Trophoblast cell (in vitro differentiated cells and primary cell): Measurements from ENCODE around the gene FAM3C.
"Not testable (repeated sequence)": the region's sequence is repeated elsewhere in the genome, so short reads cannot be mapped to it uniquely, and the experiment has no call there.

Source experiments
- DNase-seq, 2 donors: peaks; one replicate each; pipeline ENCODE4 v3.0.0-alpha.2; 2016
- H2AFZ ChIP-seq: 2 replicates; pipeline ENCODE4 v1.6.1; 2013; ENCODE audit warnings: low read length, moderate library complexity, mild to moderate bottlenecking; ENCODE audit not compliant: insufficient read depth, poor library complexity
- H2AK5ac ChIP-seq: 2 replicates; pipeline ENCODE4 v1.6.1; 2013; ENCODE audit warnings: mild to moderate bottlenecking, low read length
- H2BK120ac ChIP-seq: 2 replicates; pipeline ENCODE4 v1.6.1; 2013; ENCODE audit warnings: low read length, mild to moderate bottlenecking, moderate library complexity; ENCODE audit not compliant: insufficient read depth, poor library complexity
- H2BK12ac ChIP-seq: 2 replicates; pipeline ENCODE4 v1.6.1; 2013; ENCODE audit warnings: mild to moderate bottlenecking, low read length, moderate library complexity
- H2BK5ac ChIP-seq: 2 replicates; pipeline ENCODE4 v1.6.1; 2013; ENCODE audit warnings: low read length, low read depth, moderate library complexity, mild to moderate bottlenecking; ENCODE audit not compliant: poor library complexity
- H3K14ac ChIP-seq: 2 replicates; pipeline ENCODE4 v1.6.1; 2013; ENCODE audit warnings: mild to moderate bottlenecking, low read length
- H3K18ac ChIP-seq: 2 replicates; pipeline ENCODE4 v1.6.1; 2013; ENCODE audit warnings: mild to moderate bottlenecking, low read length
- H3K23ac ChIP-seq: 2 replicates; pipeline ENCODE4 v1.6.1; 2013; ENCODE audit warnings: low read length
- H3K27ac ChIP-seq: 2 replicates; pipeline ENCODE4 v1.5.1; 2013; ENCODE audit warnings: low read depth, mild to moderate bottlenecking, inconsistent platforms, low read length, moderate library complexity
- H3K27me3 ChIP-seq: 2 replicates; pipeline ENCODE4 v1.6.1; 2013; ENCODE audit warnings: inconsistent platforms, mild to moderate bottlenecking, low read length, moderate library complexity; ENCODE audit not compliant: insufficient read depth
- H3K36me3 ChIP-seq, 2 experiments: 1 replicate in 1 of 2; 2 replicates in 1 of 2; pipeline ENCODE4 v1.6.1; 2013; ENCODE audit warnings: low read length in 2 of 2, mild to moderate bottlenecking in 2 of 2, moderate library complexity in 1 of 2; ENCODE audit not compliant: insufficient read depth in 2 of 2, control insufficient read depth in 1 of 2
- H3K4ac ChIP-seq: 2 replicates; pipeline ENCODE4 v1.6.1; 2013; ENCODE audit warnings: low read depth, mild to moderate bottlenecking, low read length, moderate library complexity
- H3K4me1 ChIP-seq, 2 experiments: 1 replicate in 1 of 2; 2 replicates in 1 of 2; pipeline ENCODE4 v1.6.1; 2013; ENCODE audit warnings: low read length in 2 of 2, mild to moderate bottlenecking in 2 of 2, moderate library complexity in 1 of 2; ENCODE audit not compliant: insufficient read depth in 2 of 2, control insufficient read depth in 1 of 2
- H3K4me2 ChIP-seq: 2 replicates; pipeline ENCODE4 v1.6.1; 2013; ENCODE audit warnings: inconsistent platforms, mild to moderate bottlenecking, low read length, moderate library complexity
- H3K4me3 ChIP-seq: 2 replicates; pipeline ENCODE4 v1.5.1; 2013; ENCODE audit warnings: mild to moderate bottlenecking, low read depth, low read length, inconsistent platforms
- H3K79me1 ChIP-seq: one replicate; pipeline ENCODE4 v1.6.1; 2013; ENCODE audit warnings: low read length
- H3K79me2 ChIP-seq: 2 replicates; pipeline ENCODE4 v1.6.1; 2013; ENCODE audit warnings: low read length, mild to moderate bottlenecking; ENCODE audit not compliant: control insufficient read depth, insufficient read depth, poor library complexity
- H3K9ac ChIP-seq: 2 replicates; pipeline ENCODE4 v1.6.1; 2013; ENCODE audit warnings: mild to moderate bottlenecking, low read length
- H3K9me3 ChIP-seq: 2 replicates; pipeline ENCODE4 v1.6.1; 2013; ENCODE audit warnings: low read depth, mild to moderate bottlenecking, control low read depth, inconsistent platforms, low read length; ENCODE audit not compliant: insufficient read depth
- H4K12ac ChIP-seq: 2 replicates; pipeline ENCODE4 v1.6.1; 2013; ENCODE audit warnings: low read depth, mild to moderate bottlenecking, low read length, moderate library complexity
- H4K8ac ChIP-seq: 2 replicates; pipeline ENCODE4 v1.6.1; 2013; ENCODE audit warnings: low read depth, mild to moderate bottlenecking, low read length, moderate library complexity
- H4K91ac ChIP-seq: one replicate; pipeline ENCODE4 v1.6.1; 2013; ENCODE audit warnings: low read depth, mild to moderate bottlenecking, low read length, moderate library complexity
- WGBS: extraction: QIAGEN DNeasy Blood & Tissue Kit; methylation state at CpG from one replicate; pipeline ENCODE4 v1.1.7; 2013; ENCODE audit warnings: missing lambda C conversion rate; ENCODE audit not compliant: insufficient read length, insufficient coverage; ENCODE audit errors: extremely low coverage; 5-methylcytosine and 5-hydroxymethylcytosine counted together

The FAM3C gene

GRCh38 chr7:121315170-121315569, 80.9 kb downstream of the FAM3C start:
- not testable (repeated sequence) for H2BK120ac ChIP-seq, H3K4ac ChIP-seq, H3K79me1 ChIP-seq, H3K9ac ChIP-seq, H3K27ac ChIP-seq, H4K8ac ChIP-seq, H3K18ac ChIP-seq, H3K4me3 ChIP-seq, H2AFZ ChIP-seq, H3K27me3 ChIP-seq, H2BK12ac ChIP-seq, H3K14ac ChIP-seq, H4K91ac ChIP-seq, H3K4me2 ChIP-seq, H2BK5ac ChIP-seq, DNase-seq, H2AK5ac ChIP-seq, H3K23ac ChIP-seq, H3K9me3 ChIP-seq, H3K4me1 ChIP-seq, H3K36me3 ChIP-seq, H3K79me2 ChIP-seq, H4K12ac ChIP-seq
- WGBS, result no CpG with 5 or more reads among the region's 3 CpGs

GRCh38 chr7:121313793-121314676, 82.1 kb downstream of the FAM3C start:
- Histone ChIP-seq H3K36me3 (no peaks in the 10 kb centered on the region), H3K9me3 (no peaks in the 10 kb centered on the region), H3K23ac (no peak overlapping the region), H3K4me3 (no peak overlapping the region), H4K8ac (no peak overlapping the region), H3K27ac (no peak overlapping the region), H3K4me2 (no peak overlapping the region), H3K14ac (no peak overlapping the region), H3K79me1 (no peaks in the 10 kb centered on the region), H2BK5ac (no peak overlapping the region), H3K79me2 (no peaks in the 10 kb centered on the region), H3K9ac (no peak overlapping the region), H2BK120ac (no peak overlapping the region), H4K91ac (no peak overlapping the region), H2AFZ (no peak overlapping the region), H3K18ac (no peak overlapping the region), H2AK5ac (no peak overlapping the region), H4K12ac (no peak overlapping the region), H3K4me1 (peaks cover 0 to 2% of the 10 kb centered on the region in 2 experiments), H3K4ac (no peak overlapping the region), H3K27me3 (no peaks in the 10 kb centered on the region), H2BK12ac (no peak overlapping the region)
- no peak for DNase-seq
- WGBS, result no CpG with 5 or more reads among the region's 9 CpGs

- DNase-seq, result no peak
- Histone ChIP-seq H3K36me3 (no peaks in the 10 kb centered on the region), H3K27ac (no peak overlapping the region), H3K14ac (no peak overlapping the region), H2BK120ac (no peak overlapping the region), H3K4me2 (no peak overlapping the region), H2AK5ac (no peak overlapping the region), H2BK12ac (no peak overlapping the region), H3K79me2 (no peaks in the 10 kb centered on the region), H3K9me3 (no peaks in the 10 kb centered on the region), H4K91ac (no peak overlapping the region), H3K27me3 (no peaks in the 10 kb centered on the region), H3K23ac (no peak overlapping the region), H3K4ac (no peak overlapping the region), H3K9ac (no peak overlapping the region), H3K4me3 (no peak overlapping the region), H3K18ac (no peak overlapping the region), H2BK5ac (no peak overlapping the region), H2AFZ (no peak overlapping the region), H3K4me1 (peaks cover 0 to 2% of the 10 kb centered on the region in 2 experiments), H4K12ac (no peak overlapping the region), H4K8ac (no peak overlapping the region), H3K79me1 (no peaks in the 10 kb centered on the region)
- WGBS, result no CpG with 5 or more reads among the region's 3 CpGs
Observed at GRCh38 chr7:121313220-121313792, 82.8 kb downstream of the FAM3C start.

GRCh38 chr7:121307021-121307574, 89.0 kb downstream of the FAM3C start:
- no peaks in the 10 kb centered on the region for H3K36me3 ChIP-seq
- no peak overlapping the region for H3K4ac ChIP-seq
- no peak overlapping the region for H3K27ac ChIP-seq
- H3K18ac ChIP-seq, result no peak overlapping the region
- no peaks in the 10 kb centered on the region for H3K9me3 ChIP-seq
- H2BK5ac ChIP-seq, result no peak overlapping the region
- H2BK12ac ChIP-seq, result no peak overlapping the region
- no peaks in the 10 kb centered on the region for H3K79me2 ChIP-seq
- no peak overlapping the region for H3K9ac ChIP-seq
- no peak overlapping the region for H2AK5ac ChIP-seq
- no peaks in the 10 kb centered on the region for H3K79me1 ChIP-seq
- H3K4me1 ChIP-seq, result no peaks in the 10 kb centered on the region
- H4K91ac ChIP-seq, result no peak overlapping the region
- H3K4me2 ChIP-seq, result no peak overlapping the region
- no CpG with 5 or more reads among the region's 4 CpGs for WGBS
- H4K8ac ChIP-seq, result no peak overlapping the region
- peak; percentile 56 to 66 for DNase-seq
- H3K27me3 ChIP-seq, result no peaks in the 10 kb centered on the region
- no peak overlapping the region for H3K14ac ChIP-seq
- no peak overlapping the region for H4K12ac ChIP-seq
- H2AFZ ChIP-seq, result no peak overlapping the region
- no peak overlapping the region for H2BK120ac ChIP-seq
- no peak overlapping the region for H3K23ac ChIP-seq
- H3K4me3 ChIP-seq, result no peak overlapping the region
